H1 (cell line): ENCODE data around the gene SMIM5. TPM values are rescaled to one million over a fixed set of nuclear protein-coding genes. Genes with fewer than 3 reads are reported as not detected.

ENCODE experiments used
- CTCF ChIA-PET: fragments of 300-600 bp; sonication (Branson Sonifier 250); formaldehyde crosslinking; loops from one replicate; lab custom pipeline; 2021; ENCODE audit not compliant: partially characterized antibody; lab: Charles Lee
- POLR2A ChIA-PET: fragments of 300-600 bp; sonication (Branson Sonifier 250); formaldehyde crosslinking; loops from one replicate; lab custom pipeline; 2021; ENCODE audit warnings: inconsistent platforms; ENCODE audit not compliant: partially characterized antibody; lab: Charles Lee
- DNase-seq, 2 experiments: peaks; one replicate each; pipeline versions ENCODE4 v3.0.0 to v3.0.0-alpha.2; 2010 to 2022; ENCODE audit warnings: low spot score in 2 of 2, low read depth in 1 of 2, mixed read lengths in 1 of 2
- FAIRE-seq: peaks from 2 replicates; lab custom pipeline; 2011; peaks lifted over from hg19 to GRCh38; lab: Jason Lieb, UNC
- H2AFZ ChIP-seq: 2 replicates; pipeline ENCODE4 v1.8.1; 2012; ENCODE audit warnings: low read length, inconsistent platforms
- H2AK5ac ChIP-seq: 2 replicates; pipeline ENCODE4 v1.6.1; 2013; ENCODE audit warnings: low read depth, low read length
- H2BK120ac ChIP-seq: replicated peaks from 2 replicates; pipeline ENCODE3; 2013; ENCODE audit warnings: low read depth, low read length, inconsistent platforms
- H2BK12ac ChIP-seq: 2 replicates; pipeline ENCODE4 v1.6.1; 2013; ENCODE audit warnings: low read depth, low read length
- H2BK15ac ChIP-seq: 2 replicates; pipeline ENCODE4 v1.6.1; 2013; ENCODE audit warnings: low read length
- H2BK20ac ChIP-seq: 2 replicates; pipeline ENCODE4 v1.6.1; 2013; ENCODE audit warnings: low read length
- H2BK5ac ChIP-seq: 2 replicates; pipeline ENCODE4 v1.6.1; 2013; ENCODE audit warnings: low read depth, low read length
- H3K14ac ChIP-seq: 2 replicates; pipeline ENCODE4 v1.6.1; 2013; ENCODE audit warnings: inconsistent platforms; ENCODE audit not compliant: insufficient read length
- H3K18ac ChIP-seq: 2 replicates; pipeline ENCODE4 v1.6.1; 2013; ENCODE audit warnings: low read length; ENCODE audit errors: extremely low read depth
- H3K23ac ChIP-seq: 2 replicates; pipeline ENCODE4 v1.6.1; 2013; ENCODE audit warnings: inconsistent platforms; ENCODE audit not compliant: insufficient read length
- H3K23me2 ChIP-seq: 2 replicates; pipeline ENCODE4 v1.6.1; 2013; ENCODE audit warnings: low read depth, low read length
- H3K27ac ChIP-seq: 2 replicates; pipeline ENCODE4 v1.6.1; 2011; ENCODE audit warnings: low read depth, low read length, inconsistent platforms
- H3K27me3 ChIP-seq, 4 experiments: replicated peaks in 1 of 4; 1 replicate in 1 of 4; 2 replicates in 3 of 4; pipeline versions ENCODE4 v1.6.1 to v1.8.1; 2011 to 2013; ENCODE audit warnings: low read length in 3 of 4, mild to moderate bottlenecking in 3 of 4, inconsistent platforms in 2 of 4, mixed read lengths in 2 of 4, moderate library complexity in 1 of 4; ENCODE audit not compliant: control insufficient read depth in 3 of 4, insufficient read depth in 3 of 4; ENCODE audit errors: extremely low read depth in 1 of 4
- H3K36me3 ChIP-seq, 4 experiments: 2 replicates each; pipeline versions ENCODE4 v1.6.1 to v1.8.1; 2011 to 2013; ENCODE audit warnings: mild to moderate bottlenecking in 4 of 4, low read length in 3 of 4, moderate library complexity in 2 of 4, control low read depth in 1 of 4, inconsistent platforms in 1 of 4; ENCODE audit not compliant: insufficient read depth in 4 of 4, control insufficient read depth in 2 of 4
- H3K4ac ChIP-seq: replicated peaks from 2 replicates; pipeline ENCODE3; 2013; ENCODE audit warnings: low read length, low read depth, mixed read lengths, inconsistent platforms; ENCODE audit not compliant: insufficient read length
- H3K4me1 ChIP-seq, 4 experiments: replicated peaks in 1 of 4; 1 replicate in 1 of 4; 2 replicates in 3 of 4; pipeline versions ENCODE4 v1.6.1 to v1.8.1; 2011 to 2013; ENCODE audit warnings: low read length in 3 of 4, inconsistent platforms in 2 of 4, mixed read lengths in 1 of 4; ENCODE audit not compliant: insufficient read depth in 4 of 4, control insufficient read depth in 3 of 4
- H3K4me2 ChIP-seq, 2 experiments: 2 replicates each; pipeline versions ENCODE4 v1.6.1 to v1.8.1; 2011 to 2013; ENCODE audit warnings: low read depth in 2 of 2, low read length in 2 of 2, control low read depth in 1 of 2, inconsistent platforms in 1 of 2, mild to moderate bottlenecking in 1 of 2; ENCODE audit not compliant: insufficient read depth in 1 of 2
- H3K4me3 ChIP-seq, 4 experiments: fragments of 200-600, 300-600 bp in 1 of 4; sonication (generic), shearing (Covaris generic), sonication (Bioruptor Twin) in 1 of 4; 2 replicates each; pipeline versions ENCODE4 v1.5.1 to v1.8.1; 2011 to 2016; ENCODE audit warnings: low read length in 4 of 4, low read depth in 3 of 4, control low read depth in 2 of 4, inconsistent platforms in 2 of 4, mild to moderate bottlenecking in 2 of 4, mixed read lengths in 1 of 4, moderate library complexity in 1 of 4; ENCODE audit not compliant: insufficient read depth in 2 of 4; ENCODE audit errors: extremely low read depth in 1 of 4
- H3K56ac ChIP-seq: replicated peaks from 2 replicates; pipeline ENCODE3; 2013; ENCODE audit warnings: low read depth, mild to moderate bottlenecking, mixed read lengths, low read length, inconsistent platforms; ENCODE audit not compliant: insufficient read length
- H3K79me1 ChIP-seq: 2 replicates; pipeline ENCODE4 v1.6.1; 2013; ENCODE audit warnings: low read depth, low read length, control low read depth
- H3K79me2 ChIP-seq, 2 experiments: 2 replicates each; pipeline versions ENCODE4 v1.6.1 to v1.8.1; 2012 to 2013; ENCODE audit warnings: low read length in 2 of 2, mild to moderate bottlenecking in 2 of 2, inconsistent platforms in 1 of 2; ENCODE audit not compliant: insufficient read depth in 2 of 2, control insufficient read depth in 1 of 2
- H3K9ac ChIP-seq, 4 experiments: replicated peaks in 1 of 4; 1 replicate in 1 of 4; 2 replicates in 3 of 4; pipeline versions ENCODE4 v1.6.1 to v1.8.1; 2011 to 2013; ENCODE audit warnings: low read depth in 3 of 4, low read length in 3 of 4, control low read depth in 2 of 4, mild to moderate bottlenecking in 2 of 4, moderate library complexity in 2 of 4, inconsistent platforms in 1 of 4; ENCODE audit errors: extremely low read depth in 1 of 4
- H3K9me3 ChIP-seq, 2 experiments: 2 replicates each; pipeline versions ENCODE4 v1.6.1 to v1.8.1; 2012 to 2013; ENCODE audit warnings: mild to moderate bottlenecking in 2 of 2, moderate library complexity in 2 of 2, control low read depth in 1 of 2, inconsistent platforms in 1 of 2, low read depth in 1 of 2, low read length in 1 of 2, mixed read lengths in 1 of 2; ENCODE audit not compliant: insufficient read depth in 2 of 2
- H4K20me1 ChIP-seq, 2 experiments: replicated peaks in 1 of 2; 2 replicates each; pipeline versions ENCODE3 to v1.8.1; 2011 to 2013; ENCODE audit warnings: inconsistent platforms in 2 of 2, low read length in 2 of 2, mild to moderate bottlenecking in 1 of 2; ENCODE audit not compliant: insufficient read depth in 2 of 2, control insufficient read depth in 1 of 2
- H4K5ac ChIP-seq: 2 replicates; pipeline ENCODE4 v1.6.1; 2013; ENCODE audit warnings: low read length, low read depth, mixed read lengths, inconsistent platforms; ENCODE audit not compliant: insufficient read length
- H4K8ac ChIP-seq: 2 replicates; pipeline ENCODE4 v1.8.0; 2013; ENCODE audit warnings: mild to moderate bottlenecking, moderate library complexity, low read length, inconsistent platforms; ENCODE audit not compliant: insufficient read depth; ENCODE audit errors: extremely low read depth
- H4K91ac ChIP-seq: replicated peaks from 2 replicates; pipeline ENCODE3; 2013; ENCODE audit warnings: low read length, mixed read lengths, inconsistent platforms; ENCODE audit not compliant: insufficient read length
- CBX8 ChIP-seq: fragments of 300-800, 300-1000 bp; sonication (generic); IDR thresholded peaks from 2 replicates; pipeline ENCODE4 v1.7.1; 2016; ENCODE audit warnings: low read depth, low read length, borderline replicate concordance
- CHD2 ChIP-seq: IDR thresholded peaks from 2 replicates; pipeline ENCODE4 v1.6.1; 2012; ENCODE audit warnings: low read length, improper control_type of control experiment
- EP300 ChIP-seq, 2 experiments: IDR thresholded peaks; 1 replicate in 1 of 2; 2 replicates in 1 of 2; pipeline ENCODE4 v1.6.1; 2011 to 2012; ENCODE audit warnings: low read depth in 2 of 2, low read length in 2 of 2, mild to moderate bottlenecking in 2 of 2, borderline replicate concordance in 1 of 2, inconsistent platforms in 1 of 2, moderate library complexity in 1 of 2
- GABPA ChIP-seq: IDR thresholded peaks from 2 replicates; pipeline ENCODE4 v1.6.1; 2011; ENCODE audit warnings: mild to moderate bottlenecking, low read length, moderate library complexity, borderline replicate concordance; ENCODE audit not compliant: insufficient read depth
- HDAC2 ChIP-seq, 2 experiments: fragments of 300-600 bp in 1 of 2; sonication (generic) in 1 of 2; IDR thresholded peaks; 2 replicates each; pipeline ENCODE4 v1.6.1; 2011 to 2012; ENCODE audit warnings: low read depth in 2 of 2, low read length in 2 of 2, mild to moderate bottlenecking in 2 of 2, moderate library complexity in 2 of 2, borderline replicate concordance in 1 of 2, inconsistent platforms in 1 of 2
- MAFK ChIP-seq: IDR thresholded peaks from 2 replicates; pipeline ENCODE4 v1.6.1; 2012; ENCODE audit warnings: low read depth, mild to moderate bottlenecking, improper control_type of control experiment, low read length
- POU5F1 ChIP-seq: IDR thresholded peaks from 2 replicates; pipeline ENCODE4 v1.6.1; 2011; ENCODE audit warnings: low read depth, mild to moderate bottlenecking, low read length, moderate library complexity
- SP1 ChIP-seq: IDR thresholded peaks from 2 replicates; pipeline ENCODE4 v1.6.1; 2011; ENCODE audit warnings: low read depth, low read length
- SUZ12 ChIP-seq: fragments of 200-600 bp; sonication (generic); IDR thresholded peaks from 2 replicates; pipeline ENCODE4 v1.6.1; 2012; ENCODE audit warnings: mild to moderate bottlenecking, inconsistent platforms, low read length, moderate library complexity, mixed read lengths
- YY1 ChIP-seq: IDR thresholded peaks from 2 replicates; pipeline ENCODE4 v1.6.1; 2011; ENCODE audit warnings: low read depth, mild to moderate bottlenecking, low read length
- WGBS, 2 experiments: shearing (Covaris generic) in 1 of 2; methylation state at CpG; one replicate each; pipeline versions ENCODE4 v1.1.6 to v1.1.7; 2013 to 2015; ENCODE audit warnings: low lambda C conversion rate in 2 of 2, mixed read lengths in 2 of 2, inconsistent platforms in 1 of 2, low coverage in 1 of 2, missing lambda C conversion rate in 1 of 2; ENCODE audit not compliant: insufficient replicate concordance in 2 of 2, insufficient coverage in 1 of 2, insufficient read length in 1 of 2; ENCODE audit errors: extremely low coverage in 1 of 2, missing lambda C conversion rate in 1 of 2; 5-methylcytosine and 5-hydroxymethylcytosine counted together
- polyA plus RNA-seq, 7 experiments: library from polyadenylated mRNA; depleted of rRNA in 3 of 7; stranded (reverse) in 5 of 7; unstranded in 2 of 7; fragments of >200 nt in 5 of 7; fragments of 200-250 nt in 2 of 7; gene quantifications; 1 replicate in 5 of 7; 2 replicates in 1 of 7; 4 replicates in 1 of 7; pipeline versions ENCODE4 v1.2.1 to v1.2.3, GENCODE V29; 2011 to 2013; ENCODE audit warnings: missing spikeins in 2 of 7, mixed read lengths in 2 of 7
- total RNA-seq: library from RNA; stranded (reverse); fragmentation: NEBNext Ultra II Directional; extraction: Animal tissue kit (Norgen Biotek cat#: 25700); gene quantifications from 2 replicates; pipeline ENCODE4 v1.2.1, GENCODE V29; 2021

The SMIM5 gene
- total and polyA plus RNA-seq, 2 of the 8 experiments (the other 6 are each of a cell fraction or from before 2014, with no cell fraction given): not detected

DNA sequence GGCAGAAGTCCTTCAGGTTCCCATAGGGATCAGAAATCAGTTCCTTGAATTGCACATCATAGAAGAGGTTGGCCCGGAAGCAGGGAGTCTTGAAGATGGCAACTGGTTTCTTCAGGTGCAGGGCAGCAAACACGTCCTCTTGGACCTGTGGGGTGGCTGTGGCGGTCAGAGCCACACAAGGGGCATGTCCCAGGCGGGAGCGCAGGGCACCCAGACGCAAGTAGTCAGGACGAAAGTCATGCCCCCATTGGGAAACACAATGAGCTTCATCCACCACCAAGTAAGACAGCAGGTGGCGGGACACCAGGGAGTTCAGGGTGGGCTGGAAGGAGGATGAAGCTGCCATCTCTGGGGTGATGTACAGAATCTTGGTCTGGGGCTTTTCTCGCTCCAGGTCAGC, 29.3 kb downstream of the SMIM5 start:
- Histone ChIP-seq H4K20me1 (peaks cover 0 to 4% of the 10 kb centered on the region in 2 experiments), H4K8ac (no peak overlapping the region), H3K18ac (no peak overlapping the region), H2BK12ac (no peak overlapping the region), H3K79me2 (peaks cover 2 to 16% of the 10 kb centered on the region in 2 experiments; a peak in 3 of 4 replicates), H3K36me3 (peaks cover 4 to 25% (median 15%) of the 10 kb centered on the region in 4 experiments; a peak in 6 of 8 replicates), H3K23ac (no peak overlapping the region), H3K9me3 (no peaks in the 10 kb centered on the region), H3K4ac (no peak overlapping the region), H2BK120ac (no peak overlapping the region), H4K91ac (no peak overlapping the region), H3K27me3 (no peaks in the 10 kb centered on the region), H2BK5ac (no peak overlapping the region), H3K27ac (no peak overlapping the region), H3K4me3 (no peak overlapping the region), H3K9ac (no peak overlapping the region), H2AFZ (no peak overlapping the region), H2BK15ac (no peak overlapping the region), H3K79me1 (no peaks in the 10 kb centered on the region), H2AK5ac (no peak overlapping the region), H3K4me2 (no peak overlapping the region), H3K56ac (no peak overlapping the region), H3K4me1 (peaks cover 0 to 6% (median 2%) of the 10 kb centered on the region in 4 experiments; a peak in 2 of 7 replicates), H2BK20ac (no peak overlapping the region), H3K23me2 (peaks cover 2% of the 10 kb centered on the region; the same call in 1 of the 2 replicates), H4K5ac (no peak overlapping the region), H3K14ac (no peak overlapping the region)
- ChIA-PET POLR2A (interaction anchor here (0.6 to 1.6 kb wide), 7 partner anchors 10 to 456 kb away, joined by 3 to 4 read pairs (median 3); a partner anchor contains a TSS), CTCF (interaction anchor here (2.0 to 51.0 kb wide), 4 partner anchors 9 to 87 kb away, joined by 13 to 2200 read pairs (median 92); partner anchors contain the start of gene SMIM5)
- DNase-seq (no peak), FAIRE-seq (no peak)
- 91% methylated on average over 9 of the region's 9 CpGs; no CpG with 5 or more reads in 1 of the 2 experiments for WGBS, 2 experiments
- TF ChIP-seq SP1: no peak
- no peak for TF ChIP-seq YY1
- no peak for TF ChIP-seq MAFK
- TF ChIP-seq CBX8: no peak
- TF ChIP-seq CHD2: no peak
- no peak for TF ChIP-seq EP300 (IDR thresholded peaks at IDR 0.05; ENCODE audit: borderline replicate concordance in 1 of 2, low read depth in 2 of 2, low read length in 2 of 2)
- TF ChIP-seq SUZ12: no peak
- no peak for TF ChIP-seq GABPA
- TF ChIP-seq POU5F1: no peak
- no peak for TF ChIP-seq HDAC2 (IDR thresholded peaks at IDR 0.05; ENCODE audit: borderline replicate concordance in 1 of 2, low read depth in 2 of 2, low read length in 2 of 2)
